Activated naive CD4-positive, alpha-beta T cell treated with anti-CD3 and anti-CD28 coated beads, Interleukin-2, amount 10 ng/mL, durations not matched to agents 7 days and 5 days (primary cell): ENCODE results near the gene CD63.

ENCODE experiments used
- CTCF ChIA-PET: fragments of 350-600 bp; sonication (Branson Sonifier 250); formaldehyde crosslinking; loops from one replicate; lab custom pipeline; 2021; ENCODE audit warnings: antibody characterized with exemption; lab: Charles Lee
- DNase-seq: peaks from one replicate; pipeline ENCODE4 v3.0.0-alpha.2; 2020
- H3K27ac Mint-ChIP-seq: one replicate; pipeline ENCODE4 v1.8.0; 2021; ENCODE audit warnings: mild to moderate bottlenecking, moderate library complexity, mixed read lengths
- H3K27me3 Mint-ChIP-seq: one replicate; pipeline ENCODE4 v1.8.0; 2021; ENCODE audit warnings: mild to moderate bottlenecking, mixed read lengths
- H3K36me3 Mint-ChIP-seq: one replicate; pipeline ENCODE4 v1.8.0; 2021; ENCODE audit warnings: mixed read lengths
- H3K4me1 Mint-ChIP-seq: one replicate; pipeline ENCODE4 v1.8.0; 2021; ENCODE audit warnings: mixed read lengths
- H3K4me3 Mint-ChIP-seq: one replicate; pipeline ENCODE4 v1.8.0; 2021; ENCODE audit warnings: mild to moderate bottlenecking, moderate library complexity, mixed read lengths
- H3K9me3 Mint-ChIP-seq: one replicate; pipeline ENCODE4 v1.8.0; 2021; ENCODE audit warnings: mixed read lengths

Gene CD63

GRCh38 chr12:55734595-55734994 lies 5.8 kb upstream of the CD63 start:
- Mint-ChIP-seq H3K4me1 (peaks cover 38% of the 10 kb centered on the region), H3K9me3 (no peaks in the 10 kb centered on the region), H3K4me3 (no peak overlapping the region), H3K27me3 (peaks cover 1% of the 10 kb centered on the region), H3K27ac (no peak overlapping the region), H3K36me3 (no peaks in the 10 kb centered on the region)
- DNase-seq, result no peak
- CTCF ChIA-PET, result interaction anchor here (0.9 to 8.6 kb wide), 2 partner anchors 14 to 78 kb away, joined by 3 to 166 read pairs; partner anchors contain the start of genes BLOC1S1 and RDH5

GRCh38 chr12:55733858-55734257 lies 5.0 kb upstream of the CD63 start:
- no peak overlapping the region for H3K4me3 Mint-ChIP-seq
- no peaks in the 10 kb centered on the region for H3K36me3 Mint-ChIP-seq
- H3K9me3 Mint-ChIP-seq, result no peaks in the 10 kb centered on the region
- CTCF ChIA-PET, result interaction anchor here (0.6 to 8.6 kb wide), 3 partner anchors 13 to 452 kb away, joined by 3 to 166 read pairs (median 3); partner anchors contain the start of genes BLOC1S1 and RDH5
- no peak overlapping the region for H3K27ac Mint-ChIP-seq
- no peak for DNase-seq
- H3K27me3 Mint-ChIP-seq, result no peaks in the 10 kb centered on the region
- H3K4me1 Mint-ChIP-seq, result peaks cover 40% of the 10 kb centered on the region

GRCh38 chr12:55733021-55733555 lies 4.3 kb upstream of the CD63 start:
- DNase-seq, result no peak
- Mint-ChIP-seq H3K9me3 (no peaks in the 10 kb centered on the region), H3K4me3 (no peak overlapping the region), H3K36me3 (no peaks in the 10 kb centered on the region), H3K27me3 (no peaks in the 10 kb centered on the region), H3K27ac (no peak overlapping the region), H3K4me1 (peaks cover 37% of the 10 kb centered on the region)
- CTCF ChIA-PET, result interaction anchor here (8.6 kb wide), 1 partner anchor 13 kb away, joined by 166 read pairs; the partner anchor contains the start of genes BLOC1S1 and RDH5

GRCh38 chr12:55732288-55732687 lies 3.5 kb upstream of the CD63 start:
- no peaks in the 10 kb centered on the region for H3K27me3 Mint-ChIP-seq
- no peaks in the 10 kb centered on the region for H3K36me3 Mint-ChIP-seq
- H3K4me1 Mint-ChIP-seq, result peaks cover 37% of the 10 kb centered on the region
- CTCF ChIA-PET, result interaction anchor here (8.6 kb wide), 1 partner anchor 12 kb away, joined by 166 read pairs; the partner anchor contains the start of genes BLOC1S1 and RDH5
- DNase-seq, result no peak
- no peak overlapping the region for H3K4me3 Mint-ChIP-seq
- H3K9me3 Mint-ChIP-seq, result no peaks in the 10 kb centered on the region
- no peak overlapping the region for H3K27ac Mint-ChIP-seq

GRCh38 chr12:55729819-55730818 lies 1.3 kb upstream of the CD63 start:
- Mint-ChIP-seq H3K9me3 (no peaks in the 10 kb centered on the region), H3K4me1 (peaks cover 43% of the 10 kb centered on the region), H3K27me3 (no peaks in the 10 kb centered on the region), H3K4me3 (peak overlapping the region; percentile 75), H3K36me3 (peaks cover 15% of the 10 kb centered on the region), H3K27ac (peak overlapping the region; percentile 88)
- CTCF ChIA-PET, result interaction anchor here (0.9 to 2.3 kb wide), 7 partner anchors 9 to 265 kb away, joined by 3 to 31 read pairs (median 3); no protein-coding TSS in a partner anchor
- DNase-seq, result peak; percentile 46

- Mint-ChIP-seq H3K27ac (peak overlapping the region; percentile 39), H3K4me1 (peaks cover 49% of the 10 kb centered on the region), H3K9me3 (no peaks in the 10 kb centered on the region), H3K36me3 (peaks cover 19% of the 10 kb centered on the region), H3K27me3 (no peaks in the 10 kb centered on the region), H3K4me3 (peak overlapping the region; percentile 75)
- CTCF ChIA-PET, result interaction anchor here (1.6 to 2.3 kb wide), 3 partner anchors 9 to 11 kb away, joined by 4 to 31 read pairs (median 8); no protein-coding TSS in a partner anchor
- peak; percentile 58 for DNase-seq
Measured at GRCh38 chr12:55728186-55728938, 447 bp downstream of the CD63 start.

GRCh38 chr12:55727643-55728185 lies 1.1 kb downstream of the CD63 start:
- H3K27ac Mint-ChIP-seq, result peak overlapping the region; percentile 60
- CTCF ChIA-PET, result interaction anchor here (1.6 kb wide), 1 partner anchor 11 kb away, joined by 8 read pairs; no protein-coding TSS in a partner anchor
- peak overlapping the region; percentile 64 for H3K4me3 Mint-ChIP-seq
- no peak for DNase-seq
- no peaks in the 10 kb centered on the region for H3K9me3 Mint-ChIP-seq
- H3K4me1 Mint-ChIP-seq, result peaks cover 49% of the 10 kb centered on the region
- no peaks in the 10 kb centered on the region for H3K27me3 Mint-ChIP-seq
- H3K36me3 Mint-ChIP-seq, result peaks cover 19% of the 10 kb centered on the region

GRCh38 chr12:55726971-55727370 lies 1.8 kb downstream of the CD63 start:
- no peaks in the 10 kb centered on the region for H3K27me3 Mint-ChIP-seq
- H3K36me3 Mint-ChIP-seq, result peaks cover 19% of the 10 kb centered on the region
- no peak for DNase-seq
- no peaks in the 10 kb centered on the region for H3K9me3 Mint-ChIP-seq
- H3K4me1 Mint-ChIP-seq, result peaks cover 46% of the 10 kb centered on the region
- H3K27ac Mint-ChIP-seq, result peak overlapping the region; percentile 60
- peak overlapping the region; percentile 64 for H3K4me3 Mint-ChIP-seq
- CTCF ChIA-PET, result interaction anchor here (1.6 kb wide), 1 partner anchor 11 kb away, joined by 8 read pairs; no protein-coding TSS in a partner anchor

GRCh38 chr12:55725556-55725955 lies 3.3 kb downstream of the CD63 start:
- no peak overlapping the region for H3K27ac Mint-ChIP-seq
- H3K4me1 Mint-ChIP-seq, result peaks cover 46% of the 10 kb centered on the region
- no peak for DNase-seq
- no peaks in the 10 kb centered on the region for H3K27me3 Mint-ChIP-seq
- no peak overlapping the region for H3K4me3 Mint-ChIP-seq
- peaks cover 19% of the 10 kb centered on the region for H3K36me3 Mint-ChIP-seq
- no peaks in the 10 kb centered on the region for H3K9me3 Mint-ChIP-seq
- CTCF ChIA-PET, result interaction anchor here (0.5 to 11.3 kb wide), 7 partner anchors 9 to 56 kb away, joined by 3 to 166 read pairs (median 4); partner anchors contain the start of gene BLOC1S1

- CTCF ChIA-PET, result interaction anchor here (0.5 to 11.3 kb wide), 11 partner anchors 9 to 724 kb away, joined by 3 to 166 read pairs (median 3); partner anchors contain the start of gene BLOC1S1
- Mint-ChIP-seq H3K27me3 (no peaks in the 10 kb centered on the region), H3K4me1 (peaks cover 46% of the 10 kb centered on the region), H3K36me3 (peaks cover 19% of the 10 kb centered on the region), H3K9me3 (no peaks in the 10 kb centered on the region), H3K27ac (no peak overlapping the region), H3K4me3 (no peak overlapping the region)
- DNase-seq, result no peak
Measured at GRCh38 chr12:55724940-55725309, 3.9 kb downstream of the CD63 start.

- CTCF ChIA-PET, result interaction anchor here (0.9 to 11.3 kb wide), 10 partner anchors 8 to 724 kb away, joined by 3 to 166 read pairs (median 4); partner anchors contain the start of gene BLOC1S1
- no peaks in the 10 kb centered on the region for H3K27me3 Mint-ChIP-seq
- DNase-seq, result peak; percentile 82
- peaks cover 45% of the 10 kb centered on the region for H3K4me1 Mint-ChIP-seq
- H3K9me3 Mint-ChIP-seq, result no peaks in the 10 kb centered on the region
- peaks cover 19% of the 10 kb centered on the region for H3K36me3 Mint-ChIP-seq
- H3K27ac Mint-ChIP-seq, result peak overlapping the region; percentile 56
- H3K4me3 Mint-ChIP-seq, result no peak overlapping the region
Measured at GRCh38 chr12:55724226-55724939, 4.4 kb downstream of the CD63 start.

- Mint-ChIP-seq H3K4me3 (no peak overlapping the region), H3K9me3 (no peaks in the 10 kb centered on the region), H3K36me3 (peaks cover 23% of the 10 kb centered on the region), H3K27me3 (no peaks in the 10 kb centered on the region), H3K4me1 (peaks cover 46% of the 10 kb centered on the region), H3K27ac (no peak overlapping the region)
- no peak for DNase-seq
- CTCF ChIA-PET, result interaction anchor here (0.6 to 11.3 kb wide), 3 partner anchors 12 to 96 kb away, joined by 3 to 166 read pairs (median 5); no protein-coding TSS in a partner anchor
Measured at GRCh38 chr12:55723516-55724225, 5.1 kb downstream of the CD63 start.
